SK-N-MC (cell line): ENCODE data around the gene ZNF330.

Experiments
- EZH2 ChIP-seq: fragments of 200-600 bp; sonication (generic); IDR thresholded peaks from one replicate; pipeline ENCODE4 v1.6.1; 2017; ENCODE audit warnings: antibody characterized with exemption
- POLR2AphosphoS5 ChIP-seq: IDR thresholded peaks from 2 replicates; pipeline ENCODE4 v1.6.1; 2012; ENCODE audit warnings: mild to moderate bottlenecking, low read depth, low read length, borderline replicate concordance

DNA sequence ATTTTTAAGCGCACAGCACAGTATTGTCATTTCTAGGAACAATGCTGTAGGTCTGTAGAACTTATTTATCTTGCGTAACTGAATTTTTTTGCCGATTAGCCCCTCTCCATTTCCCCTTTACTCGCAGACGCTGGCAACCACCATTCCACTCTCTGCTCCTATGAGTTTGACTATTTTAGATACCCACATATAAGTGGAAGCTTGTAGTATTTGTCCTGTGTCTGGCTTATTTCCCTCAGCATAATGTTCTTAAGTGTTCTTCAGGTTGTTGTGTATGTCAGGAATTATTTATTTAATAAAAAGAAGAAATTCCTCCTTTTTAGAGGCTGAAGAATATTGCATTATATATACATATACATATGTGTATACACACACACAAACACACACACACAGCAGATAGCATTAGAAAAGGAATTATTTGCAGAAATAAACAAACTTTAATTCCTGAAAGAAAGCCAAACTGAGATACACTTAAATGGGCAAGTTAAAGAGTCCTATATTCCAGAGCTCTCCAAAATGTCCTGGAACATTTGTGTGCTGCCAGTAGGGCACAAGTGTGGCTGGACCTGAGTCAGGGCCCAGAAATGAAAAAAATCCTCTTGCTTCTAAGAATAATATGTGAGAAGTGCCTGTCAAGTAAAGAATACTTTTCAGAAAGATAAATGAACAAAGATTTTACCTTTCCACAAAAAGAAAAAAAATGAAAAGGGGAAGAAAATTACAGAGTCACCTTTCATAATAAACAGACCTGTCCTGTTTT is 4.5 kb upstream of the ZNF330 start:
- TF ChIP-seq POLR2AphosphoS5, result no peak
- no peak for TF ChIP-seq EZH2
